HG03039 (cell line): ENCODE measurements around the gene MAPT.

Experiments used
- ATAC-seq: cut with Tn5 transposase; IDR thresholded peaks from one replicate; pipeline ENCODE4 v1.9.1; 2021; ENCODE audit warnings: mild to moderate bottlenecking, moderate library complexity; ENCODE audit not compliant: unreplicated experiment

MAPT gene

DNA sequence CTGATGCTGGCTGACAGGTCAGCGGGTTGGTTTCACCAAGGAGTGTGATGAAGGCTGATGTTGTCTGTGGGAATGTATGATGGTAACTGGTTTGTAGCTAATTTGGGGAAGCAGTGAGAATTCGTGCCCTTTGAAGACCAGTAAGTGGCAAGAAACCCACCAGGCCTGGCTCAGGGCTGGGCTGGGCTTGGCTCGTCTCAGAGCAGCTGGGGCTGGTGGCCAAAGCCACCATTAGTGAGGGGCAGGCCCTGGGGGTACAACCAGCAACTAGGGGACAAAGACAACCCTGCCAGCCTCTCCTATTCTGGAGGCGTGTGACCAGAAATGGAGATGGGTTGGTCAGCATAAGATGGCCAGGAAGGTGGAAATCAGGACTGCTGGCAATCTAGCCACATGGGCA lies 91.7 kb downstream of the MAPT start:
- ATAC-seq: no peak

DNA sequence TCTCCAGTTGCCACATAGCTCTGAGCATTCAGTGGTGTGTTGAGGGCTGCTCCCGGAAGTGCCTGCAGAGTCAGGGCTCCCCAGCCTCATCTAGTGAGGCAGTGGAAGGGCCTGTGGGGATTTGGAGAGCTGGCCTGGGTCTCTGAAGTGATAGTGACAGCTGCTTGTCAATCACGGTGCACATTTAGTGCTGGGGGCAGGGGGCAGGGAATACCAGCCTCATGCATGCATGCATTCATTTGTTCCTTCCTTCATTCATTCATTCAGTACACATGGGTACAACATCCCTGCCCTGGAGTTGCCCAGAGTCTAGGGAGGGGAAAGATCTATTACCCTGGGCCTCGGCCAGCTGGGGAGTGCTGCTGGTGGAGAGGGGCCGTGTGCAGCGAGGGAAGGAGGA lies 93.4 kb downstream of the MAPT start:
- ATAC-seq: no peak

DNA sequence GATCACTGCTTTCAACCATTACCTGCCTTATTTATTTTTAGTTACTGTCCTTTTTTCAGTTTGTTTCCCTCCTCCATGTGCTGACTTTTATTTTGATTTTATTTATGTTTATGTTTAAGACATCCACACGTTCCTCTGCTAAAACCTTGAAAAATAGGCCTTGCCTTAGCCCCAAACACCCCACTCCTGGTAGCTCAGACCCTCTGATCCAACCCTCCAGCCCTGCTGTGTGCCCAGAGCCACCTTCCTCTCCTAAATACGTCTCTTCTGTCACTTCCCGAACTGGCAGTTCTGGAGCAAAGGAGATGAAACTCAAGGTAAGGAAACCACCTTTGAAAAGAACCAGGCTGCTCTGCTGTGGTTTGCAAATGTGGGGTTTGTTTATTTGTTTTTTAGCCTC lies 95.4 kb downstream of the MAPT start:
- ATAC-seq: no peak

DNA sequence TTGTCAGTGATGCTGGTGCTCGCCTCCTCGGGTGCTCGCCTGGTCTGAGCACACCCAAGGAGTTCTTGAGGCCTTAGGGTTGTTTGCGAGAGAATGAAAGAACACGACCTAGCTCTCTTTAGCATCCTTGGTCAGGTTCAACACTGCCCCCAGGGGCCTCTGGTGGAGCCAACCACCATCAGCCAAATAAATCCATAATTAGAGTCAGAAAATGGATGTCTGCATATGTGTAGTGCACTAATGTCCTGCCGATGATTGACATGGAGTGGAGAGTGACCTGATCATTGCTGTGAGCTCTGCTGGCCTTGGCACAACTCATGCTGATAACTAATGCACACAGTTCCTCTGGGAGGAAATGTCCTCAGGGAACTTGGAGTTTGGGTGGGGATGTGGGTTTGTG lies 96.5 kb downstream of the MAPT start:
- ATAC-seq: no peak

DNA sequence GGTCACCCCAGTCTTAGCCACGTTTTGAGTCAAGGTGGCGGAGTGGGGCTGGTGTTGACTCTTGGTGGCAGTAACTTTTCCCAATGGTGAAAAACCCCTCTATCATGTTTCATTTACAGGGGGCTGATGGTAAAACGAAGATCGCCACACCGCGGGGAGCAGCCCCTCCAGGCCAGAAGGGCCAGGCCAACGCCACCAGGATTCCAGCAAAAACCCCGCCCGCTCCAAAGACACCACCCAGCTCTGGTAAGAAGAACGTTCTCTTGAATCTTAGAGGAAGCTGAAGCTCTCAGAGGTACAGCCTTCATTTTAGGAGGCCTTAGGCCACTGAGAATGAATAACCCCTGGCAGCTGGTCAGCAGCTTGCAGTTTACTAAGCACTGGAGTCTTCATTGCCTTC lies 97.0 kb downstream of the MAPT start:
- ATAC-seq: no peak

DNA sequence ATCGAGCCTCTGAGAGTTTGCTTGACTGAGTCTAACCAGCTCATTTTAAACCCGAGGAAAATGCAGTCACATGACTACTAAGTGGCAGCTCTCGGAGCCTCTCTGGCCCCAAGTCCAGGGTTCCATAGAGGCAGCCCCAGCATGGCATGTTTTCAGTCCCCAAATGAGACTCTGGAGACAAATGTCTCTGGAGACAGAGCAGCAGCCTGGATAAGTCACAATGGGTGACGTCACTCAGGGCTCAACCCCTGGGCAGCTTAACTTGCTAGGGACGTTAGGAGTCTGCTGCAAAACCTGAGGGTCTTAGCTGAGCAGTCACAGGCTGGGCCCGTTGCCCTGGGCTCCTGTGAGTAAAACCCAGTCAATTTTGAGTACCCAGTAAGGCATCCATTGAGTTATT lies 97.8 kb downstream of the MAPT start:
- ATAC-seq: no peak

DNA sequence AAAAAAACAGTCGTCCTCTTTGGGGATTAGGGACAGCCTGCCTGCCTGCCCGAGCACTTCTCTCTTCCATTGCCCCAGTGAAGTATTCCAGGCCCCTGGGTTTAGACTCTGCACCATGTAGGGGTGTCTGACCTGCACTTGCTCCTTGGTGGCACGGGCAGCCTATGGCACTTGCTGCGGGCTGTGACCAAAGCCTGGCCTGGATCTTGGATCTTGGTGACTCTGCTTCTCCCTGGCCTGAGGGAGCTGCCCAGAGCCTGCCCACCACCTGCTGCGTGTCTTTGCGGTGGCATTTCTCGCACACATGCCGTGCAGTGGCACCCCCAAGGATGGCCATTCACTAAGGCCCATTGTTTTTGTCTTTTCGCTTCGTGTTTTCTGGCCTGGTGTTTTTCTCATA lies 98.5 kb downstream of the MAPT start:
- ATAC-seq: no peak

DNA sequence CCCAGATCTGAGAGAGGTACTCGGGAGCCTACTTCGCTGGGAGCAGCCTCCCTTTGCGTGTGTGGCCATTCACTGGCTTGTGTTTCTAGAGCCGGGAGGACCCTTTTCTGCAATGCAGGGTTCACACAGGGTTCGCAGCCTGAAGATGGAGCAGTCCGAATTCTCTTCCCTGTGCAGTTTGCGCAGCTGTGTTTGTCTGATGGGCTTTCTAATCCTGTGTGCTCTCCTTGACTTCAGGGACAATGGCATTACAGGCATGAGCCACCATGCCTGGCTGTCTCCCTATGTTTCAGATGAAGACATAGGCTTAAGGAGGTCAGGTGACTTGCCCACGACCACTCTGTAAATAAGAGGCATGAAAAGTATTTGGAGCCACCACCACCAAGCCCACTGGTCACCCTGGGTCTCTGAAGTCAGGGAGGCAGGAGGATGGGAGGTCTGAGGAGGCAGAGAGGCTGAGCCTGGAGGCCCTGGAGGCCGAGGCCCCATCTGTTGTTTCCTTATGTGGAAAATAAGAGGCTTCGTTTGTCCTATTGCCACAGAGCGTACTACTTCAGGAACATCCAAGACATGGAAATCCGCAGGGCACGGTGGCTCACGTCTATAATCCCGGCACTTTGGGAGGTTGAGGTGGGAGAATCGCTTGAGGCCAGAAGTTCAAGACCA lies 99.7 kb downstream of the MAPT start:
- no peak for ATAC-seq

DNA sequence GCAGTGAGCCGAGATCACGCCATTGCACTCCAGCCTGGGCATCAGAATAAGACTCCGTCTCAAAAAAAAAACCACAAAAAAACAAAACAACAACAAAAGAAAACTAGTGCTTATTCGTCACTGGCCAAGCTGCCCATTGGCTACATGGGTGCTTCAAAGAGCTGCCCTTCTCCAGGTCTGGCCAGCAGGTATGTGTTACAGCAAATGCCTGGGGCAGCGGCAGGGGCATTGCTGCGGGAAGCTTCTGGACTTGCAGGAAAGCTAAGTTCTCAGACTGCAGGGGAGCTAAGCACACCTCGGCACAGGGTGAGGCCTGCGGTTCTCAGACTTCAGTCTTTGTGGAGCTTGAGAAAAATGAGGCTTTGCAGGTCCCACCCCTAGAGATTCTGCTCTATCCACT lies 100.6 kb downstream of the MAPT start:
- ATAC-seq: no peak

DNA sequence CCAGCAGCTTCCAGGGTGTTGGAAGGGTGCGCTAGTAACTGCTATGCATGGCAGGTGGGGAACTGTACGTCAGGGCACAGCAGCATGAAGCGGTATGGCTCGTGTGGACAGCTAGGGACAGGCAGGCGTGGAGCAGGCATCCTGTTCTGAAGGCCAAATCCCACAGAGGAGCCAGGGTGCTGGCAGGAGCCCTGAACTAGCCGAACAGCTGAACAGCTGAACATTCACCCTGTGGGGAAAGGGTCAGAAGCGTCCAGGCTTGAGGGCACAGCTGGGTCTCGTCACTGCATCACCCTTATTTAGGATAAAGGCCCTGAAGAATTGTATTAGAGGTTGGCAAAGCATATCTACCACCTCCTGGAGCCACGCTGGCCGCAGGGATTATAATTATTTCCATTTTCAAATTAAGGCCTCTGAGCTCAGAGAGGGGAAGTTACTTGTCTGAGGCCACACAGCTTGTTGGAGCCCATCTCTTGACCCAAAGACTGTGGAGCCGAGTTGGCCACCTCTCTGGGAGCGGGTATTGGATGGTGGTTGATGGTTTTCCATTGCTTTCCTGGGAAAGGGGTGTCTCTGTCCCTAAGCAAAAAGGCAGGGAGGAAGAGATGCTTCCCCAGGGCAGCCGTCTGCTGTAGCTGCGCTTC lies 101.4 kb downstream of the MAPT start:
- no peak for ATAC-seq

DNA sequence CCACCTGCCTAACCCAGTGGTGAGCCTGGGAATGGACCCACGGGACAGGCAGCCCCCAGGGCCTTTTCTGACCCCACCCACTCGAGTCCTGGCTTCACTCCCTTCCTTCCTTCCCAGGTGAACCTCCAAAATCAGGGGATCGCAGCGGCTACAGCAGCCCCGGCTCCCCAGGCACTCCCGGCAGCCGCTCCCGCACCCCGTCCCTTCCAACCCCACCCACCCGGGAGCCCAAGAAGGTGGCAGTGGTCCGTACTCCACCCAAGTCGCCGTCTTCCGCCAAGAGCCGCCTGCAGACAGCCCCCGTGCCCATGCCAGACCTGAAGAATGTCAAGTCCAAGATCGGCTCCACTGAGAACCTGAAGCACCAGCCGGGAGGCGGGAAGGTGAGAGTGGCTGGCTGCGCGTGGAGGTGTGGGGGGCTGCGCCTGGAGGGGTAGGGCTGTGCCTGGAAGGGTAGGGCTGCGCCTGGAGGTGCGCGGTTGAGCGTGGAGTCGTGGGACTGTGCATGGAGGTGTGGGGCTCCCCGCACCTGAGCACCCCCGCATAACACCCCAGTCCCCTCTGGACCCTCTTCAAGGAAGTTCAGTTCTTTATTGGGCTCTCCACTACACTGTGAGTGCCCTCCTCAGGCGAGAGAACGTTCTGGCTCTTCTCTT lies 102.1 kb downstream of the MAPT start:
- ATAC-seq: no peak

DNA sequence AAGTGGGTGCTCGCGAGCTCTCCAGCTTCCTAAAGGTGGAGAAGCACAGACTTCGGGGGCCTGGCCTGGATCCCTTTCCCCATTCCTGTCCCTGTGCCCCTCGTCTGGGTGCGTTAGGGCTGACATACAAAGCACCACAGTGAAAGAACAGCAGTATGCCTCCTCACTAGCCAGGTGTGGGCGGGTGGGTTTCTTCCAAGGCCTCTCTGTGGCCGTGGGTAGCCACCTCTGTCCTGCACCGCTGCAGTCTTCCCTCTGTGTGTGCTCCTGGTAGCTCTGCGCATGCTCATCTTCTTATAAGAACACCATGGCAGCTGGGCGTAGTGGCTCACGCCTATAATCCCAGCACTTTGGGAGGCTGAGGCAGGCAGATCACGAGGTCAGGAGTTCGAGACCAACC lies 102.8 kb downstream of the MAPT start:
- ATAC-seq: no peak

DNA sequence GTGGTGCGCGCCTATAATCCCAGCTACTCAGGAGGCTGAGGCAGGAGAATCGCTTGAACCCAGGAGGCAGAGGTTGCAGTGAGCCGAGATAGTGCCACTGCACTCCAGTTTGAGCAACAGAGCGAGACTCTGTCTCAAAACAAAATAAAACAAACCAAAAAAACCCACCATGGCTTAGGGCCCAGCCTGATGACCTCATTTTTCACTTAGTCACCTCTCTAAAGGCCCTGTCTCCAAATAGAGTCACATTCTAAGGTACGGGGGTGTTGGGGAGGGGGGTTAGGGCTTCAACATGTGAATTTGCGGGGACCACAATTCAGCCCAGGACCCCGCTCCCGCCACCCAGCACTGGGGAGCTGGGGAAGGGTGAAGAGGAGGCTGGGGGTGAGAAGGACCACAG lies 103.3 kb downstream of the MAPT start:
- ATAC-seq: no peak

DNA sequence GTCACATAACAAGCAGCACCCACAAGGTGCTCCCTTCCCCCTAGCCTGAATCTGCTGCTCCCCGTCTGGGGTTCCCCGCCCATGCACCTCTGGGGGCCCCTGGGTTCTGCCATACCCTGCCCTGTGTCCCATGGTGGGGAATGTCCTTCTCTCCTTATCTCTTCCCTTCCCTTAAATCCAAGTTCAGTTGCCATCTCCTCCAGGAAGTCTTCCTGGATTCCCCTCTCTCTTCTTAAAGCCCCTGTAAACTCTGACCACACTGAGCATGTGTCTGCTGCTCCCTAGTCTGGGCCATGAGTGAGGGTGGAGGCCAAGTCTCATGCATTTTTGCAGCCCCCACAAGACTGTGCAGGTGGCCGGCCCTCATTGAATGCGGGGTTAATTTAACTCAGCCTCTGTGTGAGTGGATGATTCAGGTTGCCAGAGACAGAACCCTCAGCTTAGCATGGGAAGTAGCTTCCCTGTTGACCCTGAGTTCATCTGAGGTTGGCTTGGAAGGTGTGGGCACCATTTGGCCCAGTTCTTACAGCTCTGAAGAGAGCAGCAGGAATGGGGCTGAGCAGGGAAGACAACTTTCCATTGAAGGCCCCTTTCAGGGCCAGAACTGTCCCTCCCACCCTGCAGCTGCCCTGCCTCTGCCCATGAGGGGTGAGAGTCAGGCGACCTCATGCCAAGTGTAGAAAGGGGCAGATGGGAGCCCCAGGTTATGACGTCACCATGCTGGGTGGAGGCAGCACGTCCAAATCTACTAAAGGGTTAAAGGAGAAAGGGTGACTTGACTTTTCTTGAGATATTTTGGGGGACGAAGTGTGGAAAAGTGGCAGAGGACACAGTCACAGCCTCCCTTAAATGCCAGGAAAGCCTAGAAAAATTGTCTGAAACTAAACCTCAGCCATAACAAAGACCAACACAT lies 104.9 kb downstream of the MAPT start, which contains the start of gene STH:
STH (plus strand) TSS at position 264 of the 913 bp plus-strand sequence; CDS start at position 294, 30 bp downstream.
- ATAC-seq: no peak

DNA sequence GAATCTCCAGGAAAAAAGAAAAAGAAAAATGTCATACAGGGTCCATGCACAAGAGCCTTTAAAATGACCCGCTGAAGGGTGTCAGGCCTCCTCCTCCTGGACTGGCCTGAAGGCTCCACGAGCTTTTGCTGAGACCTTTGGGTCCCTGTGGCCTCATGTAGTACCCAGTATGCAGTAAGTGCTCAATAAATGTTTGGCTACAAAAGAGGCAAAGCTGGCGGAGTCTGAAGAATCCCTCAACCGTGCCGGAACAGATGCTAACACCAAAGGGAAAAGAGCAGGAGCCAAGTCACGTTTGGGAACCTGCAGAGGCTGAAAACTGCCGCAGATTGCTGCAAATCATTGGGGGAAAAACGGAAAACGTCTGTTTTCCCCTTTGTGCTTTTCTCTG lies 105.5 kb downstream of the MAPT start:
- ATAC-seq: no peak

DNA sequence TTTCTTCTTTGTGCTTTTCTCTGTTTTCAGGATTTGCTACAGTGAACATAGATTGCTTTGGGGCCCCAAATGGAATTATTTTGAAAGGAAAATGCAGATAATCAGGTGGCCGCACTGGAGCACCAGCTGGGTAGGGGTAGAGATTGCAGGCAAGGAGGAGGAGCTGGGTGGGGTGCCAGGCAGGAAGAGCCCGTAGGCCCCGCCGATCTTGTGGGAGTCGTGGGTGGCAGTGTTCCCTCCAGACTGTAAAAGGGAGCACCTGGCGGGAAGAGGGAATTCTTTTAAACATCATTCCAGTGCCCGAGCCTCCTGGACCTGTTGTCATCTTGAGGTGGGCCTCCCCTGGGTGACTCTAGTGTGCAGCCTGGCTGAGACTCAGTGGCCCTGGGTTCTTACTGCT lies 105.9 kb downstream of the MAPT start:
- no peak for ATAC-seq

DNA sequence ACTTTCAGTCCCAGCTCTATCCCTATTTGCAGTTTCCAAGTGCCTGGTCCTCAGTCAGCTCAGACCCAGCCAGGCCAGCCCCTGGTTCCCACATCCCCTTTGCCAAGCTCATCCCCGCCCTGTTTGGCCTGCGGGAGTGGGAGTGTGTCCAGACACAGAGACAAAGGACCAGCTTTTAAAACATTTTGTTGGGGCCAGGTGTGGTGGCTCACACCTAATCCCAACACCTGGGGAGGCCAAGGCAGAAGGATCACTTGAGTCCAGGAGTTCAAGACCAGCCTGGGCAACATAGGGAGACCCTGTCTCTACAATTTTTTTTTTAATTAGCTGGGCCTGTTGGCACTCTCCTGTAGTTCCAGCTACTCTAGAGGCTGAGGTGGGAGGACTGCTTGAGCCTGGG lies 106.4 kb downstream of the MAPT start:
- no peak for ATAC-seq

DNA sequence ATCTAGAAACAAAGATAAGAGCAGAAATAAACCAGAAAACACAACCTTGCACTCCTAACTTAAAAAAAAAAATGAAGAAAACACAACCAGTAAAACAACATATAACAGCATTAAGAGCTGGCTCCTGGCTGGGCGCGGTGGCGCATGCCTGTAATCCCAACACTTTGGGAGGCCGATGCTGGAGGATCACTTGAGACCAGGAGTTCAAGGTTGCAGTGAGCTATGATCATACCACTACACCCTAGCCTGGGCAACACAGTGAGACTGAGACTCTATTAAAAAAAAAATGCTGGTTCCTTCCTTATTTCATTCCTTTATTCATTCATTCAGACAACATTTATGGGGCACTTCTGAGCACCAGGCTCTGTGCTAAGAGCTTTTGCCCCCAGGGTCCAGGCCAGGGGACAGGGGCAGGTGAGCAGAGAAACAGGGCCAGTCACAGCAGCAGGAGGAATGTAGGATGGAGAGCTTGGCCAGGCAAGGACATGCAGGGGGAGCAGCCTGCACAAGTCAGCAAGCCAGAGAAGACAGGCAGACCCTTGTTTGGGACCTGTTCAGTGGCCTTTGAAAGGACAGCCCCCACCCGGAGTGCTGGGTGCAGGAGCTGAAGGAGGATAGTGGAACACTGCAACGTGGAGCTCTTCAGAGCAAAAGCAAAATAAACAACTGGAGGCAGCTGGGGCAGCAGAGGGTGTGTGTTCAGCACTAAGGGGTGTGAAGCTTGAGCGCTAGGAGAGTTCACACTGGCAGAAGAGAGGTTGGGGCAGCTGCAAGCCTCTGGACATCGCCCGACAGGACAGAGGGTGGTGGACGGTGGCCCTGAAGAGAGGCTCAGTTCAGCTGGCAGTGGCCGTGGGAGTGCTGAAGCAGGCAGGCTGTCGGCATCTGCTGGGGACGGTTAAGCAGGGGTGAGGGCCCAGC lies 107.3 kb downstream of the MAPT start:
- ATAC-seq: no peak

DNA sequence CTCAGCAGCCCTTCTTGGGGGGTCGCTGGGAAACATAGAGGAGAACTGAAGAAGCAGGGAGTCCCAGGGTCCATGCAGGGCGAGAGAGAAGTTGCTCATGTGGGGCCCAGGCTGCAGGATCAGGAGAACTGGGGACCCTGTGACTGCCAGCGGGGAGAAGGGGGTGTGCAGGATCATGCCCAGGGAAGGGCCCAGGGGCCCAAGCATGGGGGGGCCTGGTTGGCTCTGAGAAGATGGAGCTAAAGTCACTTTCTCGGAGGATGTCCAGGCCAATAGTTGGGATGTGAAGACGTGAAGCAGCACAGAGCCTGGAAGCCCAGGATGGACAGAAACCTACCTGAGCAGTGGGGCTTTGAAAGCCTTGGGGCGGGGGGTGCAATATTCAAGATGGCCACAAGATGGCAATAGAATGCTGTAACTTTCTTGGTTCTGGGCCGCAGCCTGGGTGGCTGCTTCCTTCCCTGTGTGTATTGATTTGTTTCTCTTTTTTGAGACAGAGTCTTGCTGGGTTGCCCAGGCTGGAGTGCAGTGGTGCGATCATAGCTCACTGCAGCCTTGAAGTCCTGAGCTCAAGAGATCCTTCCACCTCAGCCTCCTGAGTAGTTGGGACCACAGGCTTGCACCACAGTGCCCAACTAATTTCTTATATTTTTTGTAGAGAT lies 108.1 kb downstream of the MAPT start:
- no peak for ATAC-seq

DNA sequence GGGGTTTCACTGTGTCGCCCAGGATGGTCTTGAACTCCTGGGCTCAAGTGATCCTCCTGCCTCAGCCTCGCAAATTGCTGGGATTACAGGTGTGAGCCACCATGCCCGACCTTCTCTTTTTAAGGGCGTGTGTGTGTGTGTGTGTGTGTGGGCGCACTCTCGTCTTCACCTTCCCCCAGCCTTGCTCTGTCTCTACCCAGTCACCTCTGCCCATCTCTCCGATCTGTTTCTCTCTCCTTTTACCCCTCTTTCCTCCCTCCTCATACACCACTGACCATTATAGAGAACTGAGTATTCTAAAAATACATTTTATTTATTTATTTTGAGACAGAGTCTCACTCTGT lies 108.6 kb downstream of the MAPT start:
- no peak for ATAC-seq
